GM23338 (cell line): Measurements from ENCODE around the gene GPANK1. TPM values are rescaled to one million over a fixed set of nuclear protein-coding genes. Genes with fewer than 3 reads are reported as not detected.

Experiments
- ATAC-seq: fragments of 200-7000 bp; cut with Tn5 transposase; 3 replicates; pipeline ENCODE4 v1.9.1; 2020
- DNase-seq: peaks from one replicate; pipeline ENCODE4 v3.0.0-alpha.2; 2015; ENCODE audit warnings: low spot score
- H2AFZ ChIP-seq: fragments of 200-600 bp; sonication (generic); 2 replicates; pipeline ENCODE4 v1.8.0; 2016; ENCODE audit warnings: antibody characterized with exemption, mild to moderate bottlenecking, moderate library complexity
- H3F3A ChIP-seq: fragments of 200-600 bp; sonication (generic); replicated peaks from 2 replicates; pipeline ENCODE4 v1.8.0; 2017; ENCODE audit warnings: antibody characterized with exemption, mixed run types, low read depth
- H3K27ac ChIP-seq: fragments of 200-600 bp; sonication (generic); 2 replicates; pipeline ENCODE4 v1.6.1; 2016; ENCODE audit warnings: low read depth
- H3K27me3 ChIP-seq: fragments of 200-600 bp; sonication (generic); 2 replicates; pipeline ENCODE4 v1.8.0; 2016; ENCODE audit warnings: mild to moderate bottlenecking, mixed run types, moderate library complexity; ENCODE audit not compliant: insufficient read depth
- H3K36me3 ChIP-seq: fragments of 200-600 bp; sonication (generic); 2 replicates; pipeline ENCODE4 v1.8.0; 2016; ENCODE audit warnings: mild to moderate bottlenecking; ENCODE audit not compliant: insufficient read depth
- H3K4me1 ChIP-seq: fragments of 200-600 bp; sonication (generic); 2 replicates; pipeline ENCODE4 v1.8.0; 2016; ENCODE audit warnings: mild to moderate bottlenecking, moderate library complexity; ENCODE audit not compliant: insufficient read depth
- H3K4me2 ChIP-seq: fragments of 200-600 bp; sonication (generic); 2 replicates; pipeline ENCODE4 v1.7.1; 2017; ENCODE audit warnings: mixed run types
- H3K4me3 ChIP-seq: fragments of 200-600 bp; sonication (generic); 2 replicates; pipeline ENCODE4 v1.6.1; 2016; ENCODE audit warnings: mixed run types
- H3K79me2 ChIP-seq: fragments of 200-600 bp; sonication (generic); replicated peaks from 2 replicates; pipeline ENCODE4 v1.8.0; 2017; ENCODE audit warnings: mild to moderate bottlenecking; ENCODE audit not compliant: insufficient read depth
- H3K9me2 ChIP-seq: fragments of 200-600 bp; sonication (generic); 2 replicates; pipeline ENCODE4 v1.8.0; 2017; ENCODE audit not compliant: insufficient read depth
- H4K20me1 ChIP-seq: fragments of 200-600 bp; sonication (generic); replicated peaks from 2 replicates; pipeline ENCODE4 v1.8.0; 2017; ENCODE audit warnings: mild to moderate bottlenecking; ENCODE audit not compliant: insufficient read depth
- H3K27ac Mint-ChIP-seq: 2 replicates; pipeline ENCODE4 v1.8.0; 2020; ENCODE audit warnings: inconsistent platforms, mild to moderate bottlenecking, moderate library complexity, mixed read lengths
- H3K27me3 Mint-ChIP-seq: 3 replicates; pipeline ENCODE4 v1.8.0; 2022; ENCODE audit warnings: low read depth, mild to moderate bottlenecking, moderate library complexity, mixed read lengths, inconsistent platforms; ENCODE audit not compliant: insufficient read depth, poor library complexity
- H3K36me3 Mint-ChIP-seq: 3 replicates; pipeline ENCODE4 v1.8.0; 2021; ENCODE audit warnings: low read depth, mild to moderate bottlenecking, inconsistent platforms, moderate library complexity, mixed read lengths
- H3K4me1 Mint-ChIP-seq: 3 replicates; pipeline ENCODE4 v1.8.0; 2020; ENCODE audit warnings: mild to moderate bottlenecking, inconsistent platforms, mixed read lengths
- H3K4me3 Mint-ChIP-seq: 3 replicates; pipeline ENCODE4 v1.8.0; 2021; ENCODE audit warnings: moderate library complexity, mild to moderate bottlenecking, inconsistent platforms, mixed read lengths
- H3K9me3 Mint-ChIP-seq: 3 replicates; pipeline ENCODE4 v1.8.0; 2020; ENCODE audit warnings: moderate library complexity, mild to moderate bottlenecking, inconsistent platforms, mixed read lengths
- CTCF ChIP-seq, 2 experiments: fragments of 200-600 bp in 1 of 2; sonication (generic) in 1 of 2; conservative IDR thresholded peaks; 2 replicates each; pipeline versions ENCODE4 v1.5.1 to v1.6.1; 2016 to 2017; ENCODE audit warnings: antibody characterized with exemption in 2 of 2, low read depth in 2 of 2, mild to moderate bottlenecking in 2 of 2, moderate library complexity in 1 of 2
- ETS1 ChIP-seq: IDR thresholded peaks from 2 replicates; pipeline ENCODE4 v1.6.1; 2016; ENCODE audit warnings: antibody characterized with exemption
- JUNB ChIP-seq: IDR thresholded peaks from one replicate; pipeline ENCODE4 v1.6.1; 2016; ENCODE audit warnings: antibody characterized with exemption; ENCODE audit not compliant: unreplicated experiment
- STAT1 ChIP-seq: IDR thresholded peaks from one replicate; pipeline ENCODE4 v1.6.1; 2016; ENCODE audit warnings: antibody characterized with exemption; ENCODE audit not compliant: unreplicated experiment
- ZNF331 ChIP-seq: fragments of 250-450 bp; sonication (Bioruptor Pico); IDR thresholded peaks from 2 replicates; pipeline ENCODE4 v1.5.0; 2020; ENCODE audit warnings: low read depth, mild to moderate bottlenecking, moderate library complexity
- polyA plus RNA-seq: library from polyadenylated mRNA; unstranded; fragments of >200 nt; fragmentation: Nextera tagmentation; extraction: Ambion mirVana; gene quantifications from 2 replicates; pipeline ENCODE4 v1.2.1, GENCODE V29; 2016
- total RNA-seq: library from RNA; depleted of rRNA; stranded (reverse); fragments of >200 nt; shearing (Covaris generic); gene quantifications from 2 replicates; pipeline ENCODE4 v1.2.3, GENCODE V29; 2014
- TF ChIP-seq, protein P1 (sequence below): IDR thresholded peaks from one replicate; pipeline ENCODE4 v1.6.1; 2018; ENCODE audit warnings: antibody characterized with exemption; ENCODE audit not compliant: unreplicated experiment

Gene GPANK1
- total and polyA plus RNA-seq, 2 experiments from 2014 or later: 27.1 to 49.2 TPM

GRCh38 chr6:31680226-31681134, 15.7 kb upstream of the GPANK1 start, which contains the start of gene LY6G5C:
Gene LY6G5C (minus strand): TSS chr6:31681067. CDS start chr6:31680373, 694 bp downstream.
- no peaks in the 10 kb centered on the region; the same call in 1 of the 2 replicates for H4K20me1 ChIP-seq
- TF ChIP-seq CTCF (conservative IDR thresholded peaks at IDR 0.05; ENCODE audit: low read depth in 2 of 2) (peak; percentile 54 to 97), ETS1 (no peak)
- H3K27me3 ChIP-seq: peaks cover 18% of the 10 kb centered on the region
- H3F3A ChIP-seq: peaks cover 11% of the 10 kb centered on the region; the same call in 1 of the 2 replicates
- DNase-seq: peak; percentile 85
- H3K79me2 ChIP-seq: no peaks in the 10 kb centered on the region
- Mint-ChIP-seq H3K27me3 (peaks cover 38% of the 10 kb centered on the region), H3K4me1 (peaks cover 17% of the 10 kb centered on the region), H3K4me3 (peak within 1 kb of the TSS; percentile 74), H3K36me3 (no peaks in the 10 kb centered on the region; the same call in 2 of the 3 replicates), H3K27ac (no peak within 1 kb of the TSS), H3K9me3 (no peaks in the 10 kb centered on the region; the same call in 1 of the 3 replicates)
- peak within 1 kb of the TSS; percentile 99 for H2AFZ ChIP-seq
- H3K4me3 ChIP-seq: peak within 1 kb of the TSS; percentile 75
- H3K4me1 ChIP-seq: peaks cover 7% of the 10 kb centered on the region
- H3K36me3 ChIP-seq: no peaks in the 10 kb centered on the region
- no peak within 1 kb of the TSS for H3K27ac ChIP-seq
- H3K4me2 ChIP-seq: peak within 1 kb of the TSS; percentile 98
- peak; percentile 45 for ATAC-seq
- no peaks in the 10 kb centered on the region for H3K9me2 ChIP-seq

GRCh38 chr6:31677955-31678354, 13.2 kb upstream of the GPANK1 start:
- H3K4me2 ChIP-seq: no peak overlapping the region
- H3K36me3 ChIP-seq: no peaks in the 10 kb centered on the region
- Mint-ChIP-seq H3K36me3 (peaks cover 4% of the 10 kb centered on the region), H3K27ac (no peak overlapping the region), H3K27me3 (peaks cover 39% of the 10 kb centered on the region), H3K4me1 (peaks cover 13% of the 10 kb centered on the region), H3K9me3 (no peaks in the 10 kb centered on the region; the same call in 1 of the 3 replicates), H3K4me3 (no peak overlapping the region; the same call in 2 of the 3 replicates)
- peaks cover 18% of the 10 kb centered on the region for H3K27me3 ChIP-seq
- no peak for TF ChIP-seq CTCF (conservative IDR thresholded peaks at IDR 0.05; ENCODE audit: low read depth in 2 of 2)
- TF ChIP-seq, protein P1, sequence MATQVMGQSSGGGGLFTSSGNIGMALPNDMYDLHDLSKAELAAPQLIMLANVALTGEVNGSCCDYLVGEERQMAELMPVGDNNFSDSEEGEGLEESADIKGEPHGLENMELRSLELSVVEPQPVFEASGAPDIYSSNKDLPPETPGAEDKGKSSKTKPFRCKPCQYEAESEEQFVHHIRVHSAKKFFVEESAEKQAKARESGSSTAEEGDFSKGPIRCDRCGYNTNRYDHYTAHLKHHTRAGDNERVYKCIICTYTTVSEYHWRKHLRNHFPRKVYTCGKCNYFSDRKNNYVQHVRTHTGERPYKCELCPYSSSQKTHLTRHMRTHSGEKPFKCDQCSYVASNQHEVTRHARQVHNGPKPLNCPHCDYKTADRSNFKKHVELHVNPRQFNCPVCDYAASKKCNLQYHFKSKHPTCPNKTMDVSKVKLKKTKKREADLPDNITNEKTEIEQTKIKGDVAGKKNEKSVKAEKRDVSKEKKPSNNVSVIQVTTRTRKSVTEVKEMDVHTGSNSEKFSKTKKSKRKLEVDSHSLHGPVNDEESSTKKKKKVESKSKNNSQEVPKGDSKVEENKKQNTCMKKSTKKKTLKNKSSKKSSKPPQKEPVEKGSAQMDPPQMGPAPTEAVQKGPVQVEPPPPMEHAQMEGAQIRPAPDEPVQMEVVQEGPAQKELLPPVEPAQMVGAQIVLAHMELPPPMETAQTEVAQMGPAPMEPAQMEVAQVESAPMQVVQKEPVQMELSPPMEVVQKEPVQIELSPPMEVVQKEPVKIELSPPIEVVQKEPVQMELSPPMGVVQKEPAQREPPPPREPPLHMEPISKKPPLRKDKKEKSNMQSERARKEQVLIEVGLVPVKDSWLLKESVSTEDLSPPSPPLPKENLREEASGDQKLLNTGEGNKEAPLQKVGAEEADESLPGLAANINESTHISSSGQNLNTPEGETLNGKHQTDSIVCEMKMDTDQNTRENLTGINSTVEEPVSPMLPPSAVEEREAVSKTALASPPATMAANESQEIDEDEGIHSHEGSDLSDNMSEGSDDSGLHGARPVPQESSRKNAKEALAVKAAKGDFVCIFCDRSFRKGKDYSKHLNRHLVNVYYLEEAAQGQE: no peak
- no peak for TF ChIP-seq STAT1
- no peak for TF ChIP-seq ZNF331 (CRISPR knock-in tag)
- TF ChIP-seq JUNB: no peak
- no peak for TF ChIP-seq ETS1
- ATAC-seq: no peak
- H3F3A ChIP-seq: peaks cover 11% of the 10 kb centered on the region; the same call in 1 of the 2 replicates
- H3K9me2 ChIP-seq: no peaks in the 10 kb centered on the region
- no peaks in the 10 kb centered on the region; the same call in 1 of the 2 replicates for H4K20me1 ChIP-seq
- H3K27ac ChIP-seq: no peak overlapping the region
- H2AFZ ChIP-seq: no peak overlapping the region
- H3K4me1 ChIP-seq: peaks cover 4% of the 10 kb centered on the region; the same call in 1 of the 2 replicates
- no peak overlapping the region for H3K4me3 ChIP-seq
- no peaks in the 10 kb centered on the region for H3K79me2 ChIP-seq
- no peak for DNase-seq
